ENCODE data around the gene IPO11.
"Not testable (repeated sequence)": the region's sequence is repeated elsewhere in the genome, so short reads cannot be mapped to it uniquely, and the experiment has no call there.

The IPO11 gene

GRCh38 chr5:62448528-62448927 lies 36.0 kb downstream of the IPO11 start:
- FAIRE-seq, result no peak
- no peak for DNase-seq (ENCODE audit: low spot score)

- no peak for FAIRE-seq
- DNase-seq (ENCODE audit: low spot score), result no peak
These were observed 37.7 kb downstream of the IPO11 start for GRCh38 chr5:62450259-62450658.

GRCh38 chr5:62457071-62457470 lies 44.5 kb downstream of the IPO11 start:
- no peak for FAIRE-seq
- DNase-seq (ENCODE audit: low spot score), result no peak

GRCh38 chr5:62460578-62460983 lies 48.0 kb downstream of the IPO11 start:
- DNase-seq (ENCODE audit: low spot score), result peak; percentile 23
- no peak for FAIRE-seq

GRCh38 chr5:62461561-62461960 lies 49.0 kb downstream of the IPO11 start:
- FAIRE-seq (no peak), DNase-seq (ENCODE audit: low spot score) (no peak)

- DNase-seq (ENCODE audit: low spot score) (no peak), FAIRE-seq (no peak)
These were observed 53.7 kb downstream of the IPO11 start for GRCh38 chr5:62465985-62466925.

GRCh38 chr5:62473209-62473608 lies 60.6 kb downstream of the IPO11 start:
- no peak for FAIRE-seq

GRCh38 chr5:62475072-62475471 lies 62.5 kb downstream of the IPO11 start:
- no peak for DNase-seq (ENCODE audit: low spot score)
- no peak for FAIRE-seq

More at GRCh38 chr5:62473209-62473608, 60.6 kb downstream of the IPO11 start:
- no peak for DNase-seq (ENCODE audit: low spot score)

- FAIRE-seq (no peak), DNase-seq (ENCODE audit: low spot score) (no peak)
These were observed 65.2 kb downstream of the IPO11 start for GRCh38 chr5:62477801-62478200.

GRCh38 chr5:62483556-62483955 lies 71.0 kb downstream of the IPO11 start:
- DNase-seq (ENCODE audit: low spot score) (no peak), FAIRE-seq (no peak)

- FAIRE-seq, result no peak
- DNase-seq (ENCODE audit: low spot score), result no peak
These were observed 74.1 kb downstream of the IPO11 start for GRCh38 chr5:62486672-62487071.

GRCh38 chr5:62488531-62488930 lies 76.0 kb downstream of the IPO11 start:
- DNase-seq (ENCODE audit: low spot score) (no peak), FAIRE-seq (no peak)

GRCh38 chr5:62489471-62489870 lies 76.9 kb downstream of the IPO11 start:
- no peak for FAIRE-seq
- no peak for DNase-seq (ENCODE audit: low spot score)

- FAIRE-seq (no peak), DNase-seq (ENCODE audit: low spot score) (no peak)
These were observed 82.2 kb downstream of the IPO11 start for GRCh38 chr5:62494772-62495171.

GRCh38 chr5:62496876-62497275 lies 84.3 kb downstream of the IPO11 start:
- no peak for DNase-seq (ENCODE audit: low spot score)
- no peak for FAIRE-seq

GRCh38 chr5:62498961-62499360 lies 86.4 kb downstream of the IPO11 start:
- DNase-seq (ENCODE audit: low spot score) (no peak), FAIRE-seq (no peak)

- FAIRE-seq, result no peak
- DNase-seq (ENCODE audit: low spot score), result no peak
These were observed 87.2 kb downstream of the IPO11 start for GRCh38 chr5:62499756-62500155.

- FAIRE-seq (no peak), DNase-seq (ENCODE audit: low spot score) (no peak)
These were observed 90.0 kb downstream of the IPO11 start for GRCh38 chr5:62502456-62503101.

- FAIRE-seq (no peak), DNase-seq (ENCODE audit: low spot score) (no peak)
These were observed 91.6 kb downstream of the IPO11 start for GRCh38 chr5:62504129-62504528.

GRCh38 chr5:62506659-62507460 lies 94.3 kb downstream of the IPO11 start:
- no peak for FAIRE-seq
- DNase-seq (ENCODE audit: low spot score), result no peak

- not testable (repeated sequence) for FAIRE-seq; DNase-seq (ENCODE audit: low spot score)
These were observed 96.2 kb downstream of the IPO11 start for GRCh38 chr5:62508760-62509159.

- FAIRE-seq, result no peak
- no peak for DNase-seq (ENCODE audit: low spot score)
These were observed 97.2 kb downstream of the IPO11 start for GRCh38 chr5:62509806-62510205.
